Osteoblast (primary cell): ENCODE measurements around the gene UCP3. TPM values are rescaled to one million over a fixed set of nuclear protein-coding genes. Genes with fewer than 3 reads are reported as not detected.

Source experiments
- DNase-seq: peaks from one replicate; pipeline ENCODE4 v3.0.0; 2011; ENCODE audit warnings: low spot score, mixed read lengths; ENCODE audit not compliant: insufficient read length; ENCODE audit errors: missing footprints
- H2AFZ ChIP-seq: 2 replicates; pipeline ENCODE4 v1.6.0; 2011; ENCODE audit warnings: mild to moderate bottlenecking, low read length
- H3K27ac ChIP-seq: 2 replicates; pipeline ENCODE4 v1.5.1; 2011; ENCODE audit warnings: mild to moderate bottlenecking, low read depth, low read length, moderate library complexity
- H3K27me3 ChIP-seq: 2 replicates; pipeline ENCODE4 v1.6.0; 2012; ENCODE audit warnings: mild to moderate bottlenecking, control low read depth, inconsistent platforms, low read length, moderate library complexity; ENCODE audit not compliant: insufficient read depth
- H3K36me3 ChIP-seq: 2 replicates; pipeline ENCODE4 v1.5.1; 2011; ENCODE audit warnings: mild to moderate bottlenecking, low read length, control low read depth, moderate library complexity; ENCODE audit not compliant: insufficient read depth
- H3K4me1 ChIP-seq: 2 replicates; pipeline ENCODE4 v1.5.1; 2011; ENCODE audit warnings: mild to moderate bottlenecking, low read length, control low read depth, moderate library complexity; ENCODE audit not compliant: insufficient read depth
- H3K4me2 ChIP-seq: 2 replicates; pipeline ENCODE4 v1.6.0; 2011; ENCODE audit warnings: mild to moderate bottlenecking, low read length; ENCODE audit not compliant: insufficient read depth
- H3K4me3 ChIP-seq: fragments of 200-600 bp; sonication (generic); 3 replicates; pipeline ENCODE4 v1.5.1; 2012; ENCODE audit warnings: mild to moderate bottlenecking, low read length, inconsistent platforms; ENCODE audit not compliant: insufficient read depth
- H3K79me2 ChIP-seq: 2 replicates; pipeline ENCODE4 v1.6.0; 2012; ENCODE audit warnings: mild to moderate bottlenecking, low read length, control low read depth, inconsistent platforms; ENCODE audit not compliant: insufficient read depth
- H3K9me3 ChIP-seq: 2 replicates; pipeline ENCODE4 v1.5.1; 2011; ENCODE audit warnings: low read depth, low read length, control low read depth
- H4K20me1 ChIP-seq: 2 replicates; pipeline ENCODE4 v1.6.0; 2012; ENCODE audit warnings: mild to moderate bottlenecking, low read length, control low read depth; ENCODE audit not compliant: insufficient read depth
- total RNA-seq: library from RNA; depleted of rRNA; stranded (reverse); fragments of >200 nt; gene quantifications from 2 replicates; pipeline ENCODE4 v1.2.3, GENCODE V29; 2012
- TF ChIP-seq, protein P1 (sequence below): IDR thresholded peaks from 2 replicates; pipeline ENCODE4 v1.5.1; 2011; ENCODE audit warnings: mild to moderate bottlenecking, low read depth, low read length, moderate library complexity; ENCODE audit errors: extremely low read depth

Gene UCP3
- total RNA-seq, 1 donor = under 0.01 TPM

DNA sequence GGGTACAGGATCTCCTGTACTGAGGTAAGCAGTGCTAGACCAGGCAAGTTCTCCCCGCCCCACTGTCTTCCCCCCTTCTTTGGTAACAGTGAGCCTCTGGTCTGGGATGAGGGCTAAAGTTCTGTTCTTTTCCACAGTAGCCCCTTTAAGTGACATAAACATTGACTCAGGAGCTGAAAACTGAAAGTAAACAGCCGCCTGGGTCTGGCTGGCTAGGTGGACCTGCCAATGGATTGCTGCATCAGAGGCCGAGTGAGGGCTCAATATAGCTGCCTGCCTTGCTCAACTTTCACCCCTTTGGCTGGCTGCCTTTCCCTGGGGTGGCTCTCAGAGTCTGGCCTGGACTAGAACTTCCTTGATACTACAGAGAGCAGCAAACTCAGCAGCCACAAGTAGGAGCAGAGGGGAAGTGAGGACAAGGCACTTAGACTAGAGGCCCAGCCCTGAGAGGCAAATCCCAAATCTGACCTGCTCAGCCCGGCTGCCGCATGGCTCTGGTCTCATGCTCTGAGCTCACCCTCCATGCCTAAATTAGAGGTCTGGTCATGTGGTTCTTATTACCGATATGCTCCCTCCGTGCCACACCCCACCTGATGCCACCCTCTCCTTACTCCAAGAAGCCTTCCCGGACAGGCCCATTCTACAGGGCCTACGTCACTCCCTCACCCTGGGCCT is 9.6 kb upstream of the UCP3 start:
- Histone ChIP-seq H3K4me2 (peak overlapping the region; percentile 59), H3K4me1 (peaks cover 26% of the 10 kb centered on the region), H3K4me3 (no peak overlapping the region), H3K9me3 (no peaks in the 10 kb centered on the region), H3K27ac (peak overlapping the region; percentile 68), H3K27me3 (no peaks in the 10 kb centered on the region), H4K20me1 (no peaks in the 10 kb centered on the region), H3K36me3 (no peaks in the 10 kb centered on the region), H3K79me2 (no peaks in the 10 kb centered on the region), H2AFZ (peak overlapping the region; percentile 49)
- DNase-seq = no peak
- TF ChIP-seq, protein P1, sequence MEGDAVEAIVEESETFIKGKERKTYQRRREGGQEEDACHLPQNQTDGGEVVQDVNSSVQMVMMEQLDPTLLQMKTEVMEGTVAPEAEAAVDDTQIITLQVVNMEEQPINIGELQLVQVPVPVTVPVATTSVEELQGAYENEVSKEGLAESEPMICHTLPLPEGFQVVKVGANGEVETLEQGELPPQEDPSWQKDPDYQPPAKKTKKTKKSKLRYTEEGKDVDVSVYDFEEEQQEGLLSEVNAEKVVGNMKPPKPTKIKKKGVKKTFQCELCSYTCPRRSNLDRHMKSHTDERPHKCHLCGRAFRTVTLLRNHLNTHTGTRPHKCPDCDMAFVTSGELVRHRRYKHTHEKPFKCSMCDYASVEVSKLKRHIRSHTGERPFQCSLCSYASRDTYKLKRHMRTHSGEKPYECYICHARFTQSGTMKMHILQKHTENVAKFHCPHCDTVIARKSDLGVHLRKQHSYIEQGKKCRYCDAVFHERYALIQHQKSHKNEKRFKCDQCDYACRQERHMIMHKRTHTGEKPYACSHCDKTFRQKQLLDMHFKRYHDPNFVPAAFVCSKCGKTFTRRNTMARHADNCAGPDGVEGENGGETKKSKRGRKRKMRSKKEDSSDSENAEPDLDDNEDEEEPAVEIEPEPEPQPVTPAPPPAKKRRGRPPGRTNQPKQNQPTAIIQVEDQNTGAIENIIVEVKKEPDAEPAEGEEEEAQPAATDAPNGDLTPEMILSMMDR = no peak

DNA sequence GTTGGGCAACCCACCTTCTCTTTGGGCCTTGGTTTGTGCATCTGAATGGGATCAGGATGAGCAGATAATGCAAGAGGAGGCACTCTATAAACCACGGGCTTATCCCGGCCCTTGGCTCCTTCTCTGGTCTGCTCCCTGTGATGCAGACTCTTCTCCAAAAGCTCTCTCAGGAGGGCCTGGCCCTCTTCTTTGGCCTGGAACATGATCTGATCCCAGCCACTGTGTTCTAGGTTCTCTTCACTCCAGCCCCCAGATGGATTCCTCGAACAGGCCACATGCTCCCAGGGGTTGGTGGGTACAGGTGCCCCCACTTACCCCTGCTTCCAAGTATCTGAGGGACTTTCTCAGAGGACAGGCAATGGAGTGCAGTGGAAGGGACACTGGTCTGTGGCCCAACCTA is 8.7 kb upstream of the UCP3 start:
- Histone ChIP-seq H3K4me1 (peaks cover 26% of the 10 kb centered on the region), H2AFZ (no peak overlapping the region), H3K27ac (peak overlapping the region; percentile 68), H3K27me3 (no peaks in the 10 kb centered on the region), H3K79me2 (no peaks in the 10 kb centered on the region), H3K4me2 (no peak overlapping the region), H3K4me3 (no peak overlapping the region), H3K9me3 (no peaks in the 10 kb centered on the region), H4K20me1 (no peaks in the 10 kb centered on the region), H3K36me3 (peaks cover under 1% of the 10 kb centered on the region)
- DNase-seq = no peak
- TF ChIP-seq, protein P1 = no peak

DNA sequence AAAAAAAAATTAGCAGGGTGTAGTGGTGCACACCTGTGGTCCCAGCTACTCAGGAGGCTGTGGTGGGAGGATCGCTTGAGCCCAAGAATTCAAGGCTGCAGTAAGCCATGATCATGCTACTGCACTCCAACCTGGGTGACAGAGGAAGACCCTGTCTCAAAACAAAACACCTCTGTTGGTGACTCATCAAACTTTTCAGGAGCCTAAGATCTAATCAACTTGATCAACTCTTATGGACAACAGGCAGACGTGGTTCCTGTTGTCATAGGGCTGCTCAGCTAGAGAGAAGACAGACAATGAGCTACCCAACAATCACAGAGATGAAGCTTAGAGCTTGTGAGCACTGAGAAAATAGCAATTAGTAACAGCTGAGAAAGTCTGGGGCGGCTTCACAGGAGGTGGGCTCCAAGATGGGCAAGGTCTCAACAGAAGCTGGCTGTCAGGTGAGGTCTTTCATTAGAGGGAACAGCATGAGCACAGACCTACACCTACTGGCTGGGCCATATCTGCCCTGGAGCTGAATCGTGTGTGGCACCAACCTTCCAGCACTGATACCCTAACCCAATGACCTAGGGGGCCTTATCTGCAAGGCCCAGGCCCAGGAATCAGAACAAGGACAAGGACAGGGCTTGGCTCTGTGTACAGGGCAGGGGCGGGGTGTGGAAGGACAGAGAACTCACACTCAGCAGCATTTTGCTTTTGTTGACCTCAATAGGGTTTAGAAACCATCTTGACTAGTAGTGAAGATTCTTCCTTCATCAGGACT is 7.2 kb upstream of the UCP3 start:
- H3K79me2 ChIP-seq = no peaks in the 10 kb centered on the region

More for the DNA sequence above, 7.2 kb upstream of the UCP3 start:
- Histone ChIP-seq H3K27ac (no peak overlapping the region), H3K4me2 (no peak overlapping the region), H3K27me3 (no peaks in the 10 kb centered on the region), H3K9me3 (no peaks in the 10 kb centered on the region), H3K4me3 (no peak overlapping the region), H2AFZ (no peak overlapping the region), H3K4me1 (peaks cover 32% of the 10 kb centered on the region), H3K36me3 (peaks cover 5% of the 10 kb centered on the region), H4K20me1 (no peaks in the 10 kb centered on the region)
- no peak for DNase-seq
- TF ChIP-seq, protein P1 = no peak
